OCI-LY1 (cell line): ENCODE results near the gene ALDH1B1.

ENCODE experiments used
- CTCF ChIP-seq: fragments of 200-600 bp; sonication (generic), shearing (Covaris generic); IDR thresholded peaks from 2 replicates; pipeline ENCODE4 v1.5.1; 2017; ENCODE audit warnings: mild to moderate bottlenecking, antibody characterized with exemption, low read length, moderate library complexity, mixed read lengths
- EZH2 ChIP-seq: fragments of 200-600 bp; sonication (generic), shearing (Covaris generic); IDR thresholded peaks from 2 replicates; pipeline ENCODE4 v1.8.0; 2017; ENCODE audit warnings: borderline replicate concordance, mixed run types, mild to moderate bottlenecking, antibody characterized with exemption, low read length, moderate library complexity, mixed read lengths

GRCh38 chr9:38434365-38434764 lies 41.9 kb downstream of the ALDH1B1 start:
- TF ChIP-seq CTCF = no peak
- no peak for TF ChIP-seq EZH2
